Measurements from ENCODE around the gene NSUN6. TPM values are rescaled to one million over a fixed set of nuclear protein-coding genes. Genes with fewer than 3 reads are reported as not detected.

NSUN6 gene
- total RNA-seq (2014; rRNA removed; shearing (Covaris generic)) (4.1 and 6.1 TPM in 2 replicates), polyA plus RNA-seq (2016; fragmentation: Nextera tagmentation; extraction: Ambion mirVana) (5.4 and 5.7 TPM in 2 replicates)

GRCh38 chr10:18651324-18652007 is at the start of gene NSUN6:
Gene NSUN6, minus strand, starts transcription at chr10:18651587. Its CDS starts 384 bp downstream, at chr10:18651203.
- Histone ChIP-seq H3K79me2 (ENCODE audit: insufficient read depth) (peaks cover 24% of the 10 kb centered on the region), H3K4me1 (ENCODE audit: insufficient read depth) (peaks cover 15% of the 10 kb centered on the region), H3K36me3 (ENCODE audit: low read depth) (no peaks in the 10 kb centered on the region), H3K9me3 (ENCODE audit: low read depth) (no peaks in the 10 kb centered on the region), H3K27ac (peak within 1 kb of the TSS; percentile 78), H3F3A (ENCODE audit: insufficient read depth) (0 out of 2 replicates have a peak, but pooled peaks cover 3% of the 10 kb centered on the region), H4K20me1 (ENCODE audit: insufficient read depth) (no peaks in the 10 kb centered on the region), H3K4me3 (peak within 1 kb of the TSS; percentile 98), H3K9me2 (ENCODE audit: insufficient read depth) (no peaks in the 10 kb centered on the region), H3K9ac (peak within 1 kb of the TSS; percentile 90), H3K4me2 (ENCODE audit: unreplicated experiment) (peak within 1 kb of the TSS; percentile 98), H3K27me3 (replicated peaks; ENCODE audit: insufficient read depth) (no peaks in the 10 kb centered on the region), H2AFZ (peak within 1 kb of the TSS; percentile 95)
- DNase-seq = peak; percentile 95
- TF ChIP-seq EZH2 (IDR thresholded peaks at IDR 0.05; ENCODE audit: insufficient read depth, poor library complexity, severe bottlenecking) (no peak), EZH2phosphoT487 (IDR thresholded peaks at IDR 0.05; ENCODE audit: insufficient read depth, low read depth) (no peak)
- 1% methylated on average over 38 to 39 of the region's 39 CpGs for WGBS, 2 experiments (ENCODE audit: low coverage in 1 of 2, low lambda C conversion rate in 2 of 2, missing lambda C conversion rate in 2 of 2)
- in situ Hi-C loops (cut with MboI) = no loop called here

GRCh38 chr10:18699849-18700840 is 48.8 kb upstream of the NSUN6 start:
- Histone ChIP-seq H3F3A (ENCODE audit: insufficient read depth) (0 out of 2 replicates have a peak, but pooled peaks cover 4% of the 10 kb centered on the region), H3K9me2 (ENCODE audit: insufficient read depth) (no peaks in the 10 kb centered on the region), H3K4me2 (ENCODE audit: unreplicated experiment) (peak overlapping the region; percentile 5), H3K27me3 (replicated peaks; ENCODE audit: insufficient read depth) (0 out of 2 replicates have a peak, but pooled peaks cover 3% of the 10 kb centered on the region), H3K36me3 (ENCODE audit: low read depth) (no peaks in the 10 kb centered on the region), H4K20me1 (ENCODE audit: insufficient read depth) (no peaks in the 10 kb centered on the region), H3K79me2 (ENCODE audit: insufficient read depth) (no peaks in the 10 kb centered on the region), H3K27ac (no peak overlapping the region), H3K4me3 (no peak overlapping the region), H2AFZ (no peak overlapping the region), H3K9me3 (ENCODE audit: low read depth) (no peaks in the 10 kb centered on the region), H3K9ac (no peak overlapping the region), H3K4me1 (ENCODE audit: insufficient read depth) (no peaks in the 10 kb centered on the region)
- no peak for DNase-seq
- in situ Hi-C loops (cut with MboI) = loop anchor here (25.0 kb wide), 1 partner anchor 1087 kb away; no protein-coding TSS in a partner anchor
- TF ChIP-seq EZH2 (IDR thresholded peaks at IDR 0.05; ENCODE audit: insufficient read depth, poor library complexity, severe bottlenecking) (no peak), EZH2phosphoT487 (IDR thresholded peaks at IDR 0.05; ENCODE audit: insufficient read depth, low read depth) (no peak)
- 26 to 32% methylated on average over 6 of the region's 6 CpGs for WGBS, 2 experiments (ENCODE audit: low coverage in 1 of 2, low lambda C conversion rate in 2 of 2, missing lambda C conversion rate in 2 of 2)

- Histone ChIP-seq H3K79me2 (ENCODE audit: insufficient read depth) (no peaks in the 10 kb centered on the region), H3K9ac (no peak overlapping the region), H3K36me3 (ENCODE audit: low read depth) (no peaks in the 10 kb centered on the region), H3K4me1 (ENCODE audit: insufficient read depth) (no peaks in the 10 kb centered on the region), H3K27me3 (replicated peaks; ENCODE audit: insufficient read depth) (no peaks in the 10 kb centered on the region), H3K9me2 (ENCODE audit: insufficient read depth) (no peaks in the 10 kb centered on the region), H3K4me2 (ENCODE audit: unreplicated experiment) (no peak overlapping the region), H3F3A (ENCODE audit: insufficient read depth) (no peaks in the 10 kb centered on the region), H3K9me3 (ENCODE audit: low read depth) (no peaks in the 10 kb centered on the region), H4K20me1 (ENCODE audit: insufficient read depth) (no peaks in the 10 kb centered on the region), H3K27ac (no peak overlapping the region), H3K4me3 (no peak overlapping the region), H2AFZ (no peak overlapping the region)
- TF ChIP-seq EZH2 (IDR thresholded peaks at IDR 0.05; ENCODE audit: insufficient read depth, poor library complexity, severe bottlenecking) (no peak), EZH2phosphoT487 (IDR thresholded peaks at IDR 0.05; ENCODE audit: insufficient read depth, low read depth) (no peak)
- WGBS, 2 experiments (ENCODE audit: low coverage in 1 of 2, low lambda C conversion rate in 2 of 2, missing lambda C conversion rate in 2 of 2) = 90 to 91% methylated on average over 6 of the region's 6 CpGs
- in situ Hi-C loops (cut with MboI) = loop anchor here (25.0 kb wide), 1 partner anchor 1097 kb away; no protein-coding TSS in a partner anchor
- DNase-seq = no peak
These were observed 39.2 kb upstream of the NSUN6 start for GRCh38 chr10:18690541-18690940.

- Histone ChIP-seq H3K4me3 (no peak overlapping the region), H3K4me2 (ENCODE audit: unreplicated experiment) (no peak overlapping the region), H3K9ac (no peak overlapping the region), H3K9me2 (ENCODE audit: insufficient read depth) (no peaks in the 10 kb centered on the region), H2AFZ (no peak overlapping the region), H3K27ac (no peak overlapping the region), H4K20me1 (ENCODE audit: insufficient read depth) (no peaks in the 10 kb centered on the region), H3K36me3 (ENCODE audit: low read depth) (no peaks in the 10 kb centered on the region), H3K9me3 (ENCODE audit: low read depth) (no peaks in the 10 kb centered on the region), H3F3A (ENCODE audit: insufficient read depth) (no peaks in the 10 kb centered on the region), H3K79me2 (ENCODE audit: insufficient read depth) (no peaks in the 10 kb centered on the region), H3K27me3 (replicated peaks; ENCODE audit: insufficient read depth) (no peaks in the 10 kb centered on the region), H3K4me1 (ENCODE audit: insufficient read depth) (no peaks in the 10 kb centered on the region)
- peak; percentile 65 for DNase-seq
- TF ChIP-seq EZH2phosphoT487 (IDR thresholded peaks at IDR 0.05; ENCODE audit: insufficient read depth, low read depth) (no peak), EZH2 (IDR thresholded peaks at IDR 0.05; ENCODE audit: insufficient read depth, poor library complexity, severe bottlenecking) (no peak)
- 0 to 4% methylated on average over 3 of the region's 3 CpGs for whole genome bisulfite sequencing, 2 experiments (ENCODE audit: low coverage in 1 of 2, low lambda C conversion rate in 2 of 2, missing lambda C conversion rate in 2 of 2)
- in situ Hi-C loops (cut with MboI) = loop anchor here (25.0 kb wide), 1 partner anchor 1098 kb away; no protein-coding TSS in a partner anchor
These were observed 38.1 kb upstream of the NSUN6 start for GRCh38 chr10:18689498-18689897.
